Erythroblast (primary cell): ENCODE measurements around the gene MPPED2.

ENCODE experiments used
- GATA1 ChIP-seq: IDR thresholded peaks from 2 replicates; pipeline ENCODE4 v1.6.1; 2011; ENCODE audit warnings: low read depth, mild to moderate bottlenecking, control low read depth, low read length, moderate library complexity
- POLR2A ChIP-seq: IDR thresholded peaks from 2 replicates; pipeline ENCODE4 v1.6.1; 2011; ENCODE audit warnings: mild to moderate bottlenecking, low read length

DNA sequence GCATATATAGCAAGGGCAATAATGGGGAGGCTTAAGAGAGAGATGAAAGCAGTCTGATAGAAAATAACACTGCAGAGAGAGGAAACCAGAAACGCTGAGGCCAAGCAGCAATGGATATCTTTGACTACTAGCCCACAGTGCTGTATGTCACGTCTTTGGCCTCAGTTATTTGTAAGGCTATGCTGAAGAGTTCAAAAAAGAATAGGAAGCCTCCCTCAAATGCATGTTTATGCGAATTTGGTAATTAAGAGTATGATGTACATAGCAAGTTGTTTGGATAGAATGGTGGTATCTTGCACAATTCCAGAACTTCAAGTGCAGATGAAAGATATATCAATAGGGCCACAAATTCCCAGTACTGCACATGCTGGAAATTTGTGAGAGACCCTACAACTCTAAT, 89.2 kb downstream of the MPPED2 start:
- no peak for TF ChIP-seq POLR2A
- no peak for TF ChIP-seq GATA1
